ENCODE data around the gene TECTA.

The TECTA gene

DNA sequence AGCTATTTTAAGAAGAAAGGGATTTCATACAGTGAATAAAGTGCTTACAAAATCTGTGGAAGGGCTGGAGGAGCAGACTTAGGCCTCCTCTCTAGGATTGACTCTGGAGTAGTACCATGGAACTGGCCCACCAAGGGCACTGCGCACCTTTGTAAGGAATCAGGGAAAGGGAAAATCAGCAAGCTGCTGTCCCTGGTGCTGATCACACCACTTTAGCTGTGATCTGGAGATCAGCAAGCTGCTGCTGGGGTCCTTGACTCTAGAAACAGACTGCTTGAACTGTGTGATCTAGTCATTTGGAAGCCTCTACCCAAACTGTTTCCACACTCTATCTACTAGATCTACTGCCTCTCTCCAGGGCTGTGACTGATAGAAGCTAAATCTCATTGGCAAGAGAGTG, 18.4 kb upstream of the TECTA start:
- Histone ChIP-seq H3K4me1 (ENCODE audit: insufficient read depth, low read length) (peaks cover 6% of the 10 kb centered on the region; the same call in 1 of the 2 replicates), H3K79me2 (ENCODE audit: insufficient read depth, low read length) (no peaks in the 10 kb centered on the region), H3K4me2 (ENCODE audit: insufficient read depth, low read length) (no peak overlapping the region), H2AFZ (ENCODE audit: low read depth, low read length) (no peak overlapping the region), H3K9me3 (ENCODE audit: insufficient read depth, low read length, severe bottlenecking) (no peaks in the 10 kb centered on the region), H4K20me1 (ENCODE audit: insufficient read depth, low read length) (0 out of 2 replicates have a peak, but pooled peaks cover 4% of the 10 kb centered on the region), H3K36me3 (ENCODE audit: insufficient read depth, low read length) (peaks cover 15% of the 10 kb centered on the region), H3K9ac (ENCODE audit: low read depth, low read length) (no peak overlapping the region), H3K27me3 (ENCODE audit: insufficient read depth, low read length, poor library complexity) (no peaks in the 10 kb centered on the region), H3K27ac (ENCODE audit: low read length) (no peak overlapping the region), H3K4me3 (ENCODE audit: low read depth in 1 of 2, low read length in 2 of 2) (no peak overlapping the region)
- DNase-seq (peak; percentile 40), ATAC-seq (ENCODE audit: insufficient read depth, low read depth) (peak; percentile 47; the same call in 2 of the 3 replicates)
- TF ChIP-seq, protein P1, sequence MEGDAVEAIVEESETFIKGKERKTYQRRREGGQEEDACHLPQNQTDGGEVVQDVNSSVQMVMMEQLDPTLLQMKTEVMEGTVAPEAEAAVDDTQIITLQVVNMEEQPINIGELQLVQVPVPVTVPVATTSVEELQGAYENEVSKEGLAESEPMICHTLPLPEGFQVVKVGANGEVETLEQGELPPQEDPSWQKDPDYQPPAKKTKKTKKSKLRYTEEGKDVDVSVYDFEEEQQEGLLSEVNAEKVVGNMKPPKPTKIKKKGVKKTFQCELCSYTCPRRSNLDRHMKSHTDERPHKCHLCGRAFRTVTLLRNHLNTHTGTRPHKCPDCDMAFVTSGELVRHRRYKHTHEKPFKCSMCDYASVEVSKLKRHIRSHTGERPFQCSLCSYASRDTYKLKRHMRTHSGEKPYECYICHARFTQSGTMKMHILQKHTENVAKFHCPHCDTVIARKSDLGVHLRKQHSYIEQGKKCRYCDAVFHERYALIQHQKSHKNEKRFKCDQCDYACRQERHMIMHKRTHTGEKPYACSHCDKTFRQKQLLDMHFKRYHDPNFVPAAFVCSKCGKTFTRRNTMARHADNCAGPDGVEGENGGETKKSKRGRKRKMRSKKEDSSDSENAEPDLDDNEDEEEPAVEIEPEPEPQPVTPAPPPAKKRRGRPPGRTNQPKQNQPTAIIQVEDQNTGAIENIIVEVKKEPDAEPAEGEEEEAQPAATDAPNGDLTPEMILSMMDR (IDR thresholded peaks at IDR 0.05; ENCODE audit: borderline replicate concordance, extremely low read depth, low read length, poor library complexity, severe bottlenecking), result no peak
- TF ChIP-seq EZH2 (IDR thresholded peaks at IDR 0.05; ENCODE audit: borderline replicate concordance, low read depth, low read length, severe bottlenecking), result no peak

DNA sequence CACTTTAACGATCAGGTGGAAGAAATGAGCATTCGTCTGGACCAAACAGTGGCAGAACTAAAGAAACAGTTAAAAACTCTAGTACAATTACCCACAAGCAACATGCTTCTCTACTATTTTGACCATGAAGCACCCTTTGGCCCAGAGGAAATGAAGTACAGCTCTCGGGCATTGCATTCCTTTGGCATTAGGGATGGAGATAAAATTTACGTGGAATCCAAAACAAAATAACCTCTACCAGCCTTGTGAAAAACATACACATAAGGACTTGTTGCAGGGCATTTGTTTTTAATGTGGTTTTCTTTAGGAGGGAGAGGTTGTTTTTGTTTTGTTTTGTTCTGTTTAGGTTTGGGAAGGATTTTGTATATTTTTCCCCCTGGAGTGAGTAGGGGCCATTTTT, 14.2 kb upstream of the TECTA start:
- no peak for ATAC-seq (ENCODE audit: insufficient read depth, low read depth)
- H3K4me1 ChIP-seq (ENCODE audit: insufficient read depth, low read length), result no peaks in the 10 kb centered on the region

DNA sequence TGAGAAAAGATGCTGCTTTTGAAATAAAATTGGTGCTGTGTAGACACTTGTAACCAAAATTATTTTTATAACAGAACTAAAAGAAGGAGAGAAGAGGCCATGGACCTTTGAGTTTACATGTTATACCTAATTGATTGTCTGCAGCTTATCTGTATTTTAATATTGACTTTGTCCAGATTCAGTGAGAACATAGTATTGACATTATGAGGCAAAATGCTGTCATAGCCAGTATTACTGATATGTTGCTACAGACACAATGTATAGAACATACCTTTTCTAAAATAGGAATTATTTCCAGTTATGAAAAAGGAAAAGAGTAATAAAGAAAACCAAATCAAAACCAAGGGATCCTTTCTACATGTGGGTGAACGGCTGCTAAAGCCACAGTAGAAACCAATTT, 11.5 kb upstream of the TECTA start:
- Histone ChIP-seq H3K36me3 (ENCODE audit: insufficient read depth, low read length) (peaks cover 15% of the 10 kb centered on the region), H3K4me3 (ENCODE audit: low read depth in 1 of 2, low read length in 2 of 2) (no peak overlapping the region), H2AFZ (ENCODE audit: low read depth, low read length) (no peak overlapping the region), H3K27me3 (ENCODE audit: insufficient read depth, low read length, poor library complexity) (no peaks in the 10 kb centered on the region), H3K9me3 (ENCODE audit: insufficient read depth, low read length, severe bottlenecking) (no peaks in the 10 kb centered on the region), H3K4me1 (ENCODE audit: insufficient read depth, low read length) (no peaks in the 10 kb centered on the region), H3K27ac (ENCODE audit: low read length) (no peak overlapping the region), H3K4me2 (ENCODE audit: insufficient read depth, low read length) (no peak overlapping the region), H3K9ac (ENCODE audit: low read depth, low read length) (no peak overlapping the region), H4K20me1 (ENCODE audit: insufficient read depth, low read length) (no peaks in the 10 kb centered on the region), H3K79me2 (ENCODE audit: insufficient read depth, low read length) (no peaks in the 10 kb centered on the region)
- no peak for TF ChIP-seq EZH2 (IDR thresholded peaks at IDR 0.05; ENCODE audit: borderline replicate concordance, low read depth, low read length, severe bottlenecking)
- TF ChIP-seq, protein P1 (IDR thresholded peaks at IDR 0.05; ENCODE audit: borderline replicate concordance, extremely low read depth, low read length, poor library complexity, severe bottlenecking), result no peak
- ATAC-seq (ENCODE audit: insufficient read depth, low read depth), result no peak
- DNase-seq, result no peak

More for the DNA sequence above, 14.2 kb upstream of the TECTA start:
- H4K20me1 ChIP-seq (ENCODE audit: insufficient read depth, low read length), result 0 out of 2 replicates have a peak, but pooled peaks cover 4% of the 10 kb centered on the region
- H3K4me2 ChIP-seq (ENCODE audit: insufficient read depth, low read length), result no peak overlapping the region
- no peak for DNase-seq
- no peak overlapping the region for H2AFZ ChIP-seq (ENCODE audit: low read depth, low read length)
- no peaks in the 10 kb centered on the region for H3K27me3 ChIP-seq (ENCODE audit: insufficient read depth, low read length, poor library complexity)
- peaks cover 15% of the 10 kb centered on the region for H3K36me3 ChIP-seq (ENCODE audit: insufficient read depth, low read length)
- no peak overlapping the region for H3K4me3 ChIP-seq (ENCODE audit: low read depth in 1 of 2, low read length in 2 of 2)
- H3K9me3 ChIP-seq (ENCODE audit: insufficient read depth, low read length, severe bottlenecking), result no peaks in the 10 kb centered on the region
- TF ChIP-seq, protein P1 (IDR thresholded peaks at IDR 0.05; ENCODE audit: borderline replicate concordance, extremely low read depth, low read length, poor library complexity, severe bottlenecking), result no peak
- no peak for TF ChIP-seq EZH2 (IDR thresholded peaks at IDR 0.05; ENCODE audit: borderline replicate concordance, low read depth, low read length, severe bottlenecking)
- no peak overlapping the region for H3K27ac ChIP-seq (ENCODE audit: low read length)
- H3K79me2 ChIP-seq (ENCODE audit: insufficient read depth, low read length), result no peaks in the 10 kb centered on the region
- H3K9ac ChIP-seq (ENCODE audit: low read depth, low read length), result no peak overlapping the region
